Measurements from ENCODE around the gene SLC41A3. TPM values are rescaled to one million over a fixed set of nuclear protein-coding genes. Genes with fewer than 3 reads are reported as not detected.

Gene SLC41A3
- total and polyA plus RNA-seq, 2 of the 8 experiments (the other 6 are each of a cell fraction or from before 2014, with no cell fraction given), result 30.2 to 56.4 TPM

DNA sequence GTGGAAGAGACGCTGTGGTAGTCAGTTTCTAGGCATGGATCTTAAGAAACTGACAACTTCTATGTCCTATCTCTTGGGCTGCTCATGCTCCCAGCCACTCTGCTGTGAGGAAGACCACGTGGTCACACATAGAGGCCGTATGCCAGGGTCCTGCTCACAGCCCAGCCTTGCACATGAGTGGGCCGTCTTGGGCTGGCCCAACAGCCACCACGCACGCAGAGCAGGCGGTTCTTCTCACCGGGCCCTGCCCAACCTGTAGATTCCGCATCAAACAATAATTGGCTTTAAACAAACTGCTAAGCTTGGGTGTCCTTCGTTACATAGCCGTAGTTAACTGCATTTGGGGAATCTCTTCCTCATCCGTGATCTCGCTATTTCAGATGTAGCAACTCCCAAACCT lies 26.0 kb downstream of the SLC41A3 start:
- CTCF ChIA-PET (ENCODE audit: partially characterized antibody), result interaction anchor here (1.0 to 1.7 kb wide), 4 partner anchors 8 to 129 kb away, joined by 3 to 5 read pairs (median 4); no protein-coding TSS in a partner anchor
- DNase-seq (ENCODE audit: low read depth in 1 of 2, low spot score in 2 of 2) (no peak), FAIRE-seq (no peak)

More for the DNA sequence above, 26.0 kb downstream of the SLC41A3 start:
- Histone ChIP-seq H3K9ac (replicated peaks in 1 of 4; ENCODE audit: extremely low read depth in 1 of 4, low read depth in 3 of 4, low read length in 3 of 4) (no peak overlapping the region), H2BK20ac (ENCODE audit: low read length) (no peak overlapping the region), H3K4me3 (ENCODE audit: extremely low read depth in 1 of 4, insufficient read depth in 2 of 4, low read depth in 3 of 4, low read length in 4 of 4) (no peak overlapping the region), H2AFZ (ENCODE audit: low read length) (no peak overlapping the region), H2AK5ac (ENCODE audit: low read depth, low read length) (no peak overlapping the region), H2BK12ac (ENCODE audit: low read depth, low read length) (no peak overlapping the region), H2BK5ac (ENCODE audit: low read depth, low read length) (no peak overlapping the region), H3K79me1 (ENCODE audit: low read depth, low read length) (no peaks in the 10 kb centered on the region; the same call in 1 of the 2 replicates), H4K20me1 (replicated peaks in 1 of 2; ENCODE audit: control insufficient read depth in 1 of 2, insufficient read depth in 2 of 2, low read length in 2 of 2) (no peaks in the 10 kb centered on the region), H4K5ac (ENCODE audit: insufficient read length, low read depth, low read length) (no peak overlapping the region), H3K27ac (ENCODE audit: low read depth, low read length) (no peak overlapping the region), H3K14ac (ENCODE audit: insufficient read length) (no peak overlapping the region), H3K36me3 (ENCODE audit: control insufficient read depth in 2 of 4, insufficient read depth in 4 of 4, low read length in 3 of 4) (no peaks in the 10 kb centered on the region), H3K9me3 (ENCODE audit: insufficient read depth in 2 of 2, low read depth in 1 of 2, low read length in 1 of 2) (no peaks in the 10 kb centered on the region), H2BK120ac (replicated peaks; ENCODE audit: low read depth, low read length) (no peak overlapping the region), H3K4me2 (ENCODE audit: insufficient read depth in 1 of 2, low read depth in 2 of 2, low read length in 2 of 2) (no peak overlapping the region), H3K23ac (ENCODE audit: insufficient read length) (no peak overlapping the region), H3K23me2 (ENCODE audit: low read depth, low read length) (no peaks in the 10 kb centered on the region), H3K56ac (replicated peaks; ENCODE audit: insufficient read length, low read depth, low read length) (no peak overlapping the region), H2BK15ac (ENCODE audit: low read length) (no peak overlapping the region), H3K27me3 (replicated peaks in 1 of 4; ENCODE audit: control insufficient read depth in 3 of 4, extremely low read depth in 1 of 4, insufficient read depth in 3 of 4, low read length in 3 of 4) (no peaks in the 10 kb centered on the region), H4K8ac (ENCODE audit: extremely low read depth, insufficient read depth, low read length) (no peak overlapping the region; the same call in 1 of the 2 replicates), H3K4me1 (replicated peaks in 1 of 4; ENCODE audit: control insufficient read depth in 3 of 4, insufficient read depth in 4 of 4, low read length in 3 of 4) (peaks cover 0 to 5% (median 2%) of the 10 kb centered on the region in 4 experiments; a peak in 4 of 7 replicates), H3K18ac (ENCODE audit: extremely low read depth, low read length) (no peak overlapping the region), H4K91ac (replicated peaks; ENCODE audit: insufficient read length, low read length) (no peak overlapping the region), H3K4ac (replicated peaks; ENCODE audit: insufficient read length, low read depth, low read length) (no peak overlapping the region), H3K79me2 (ENCODE audit: control insufficient read depth in 1 of 2, insufficient read depth in 2 of 2, low read length in 2 of 2) (no peaks in the 10 kb centered on the region)
- TF ChIP-seq, protein P1, sequence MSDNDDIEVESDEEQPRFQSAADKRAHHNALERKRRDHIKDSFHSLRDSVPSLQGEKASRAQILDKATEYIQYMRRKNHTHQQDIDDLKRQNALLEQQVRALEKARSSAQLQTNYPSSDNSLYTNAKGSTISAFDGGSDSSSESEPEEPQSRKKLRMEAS (IDR thresholded peaks at IDR 0.05), result no peak
- TF ChIP-seq SP4 (IDR thresholded peaks at IDR 0.05; ENCODE audit: low read length), result no peak
- no peak for TF ChIP-seq SIN3A (conservative IDR thresholded peaks at IDR 0.05 in 1 of 2, IDR thresholded peaks at IDR 0.05 in 1 of 2; ENCODE audit: low read depth in 1 of 2, low read length in 2 of 2)
- 92% methylated on average over 13 of the region's 13 CpGs; no CpG with 5 or more reads in 1 of the 2 experiments for WGBS, 2 experiments (ENCODE audit: extremely low coverage in 1 of 2, insufficient coverage in 1 of 2, insufficient read length in 1 of 2, insufficient replicate concordance in 2 of 2, low coverage in 1 of 2, low lambda C conversion rate in 2 of 2, missing lambda C conversion rate in 1 of 2)
- POLR2A ChIA-PET (ENCODE audit: partially characterized antibody), result no interaction called here
